Uterus (tissue), 4 donors: Measurements from ENCODE around the gene LMAN2. TPM values are rescaled to one million over a fixed set of nuclear protein-coding genes. Genes with fewer than 3 reads are reported as not detected.

Source experiments
- DNase-seq, 2 donors: peaks; one replicate each; pipeline ENCODE4 v3.0.0-alpha.2; 2019 to 2020
- H3K27ac ChIP-seq, 2 donors: fragments of 200-600 bp; sonication (generic); 1 replicate in 1 of 2; 2 replicates in 1 of 2; pipeline ENCODE4 v1.5.1; 2016 to 2018
- H3K27me3 ChIP-seq, 2 donors: fragments of 200-600 bp; sonication (generic); one replicate each; pipeline ENCODE4 v1.5.1; 2018 to 2019; ENCODE audit warnings: control low read depth in 1 of 2
- H3K36me3 ChIP-seq, 2 donors: fragments of 200-600 bp; sonication (generic); one replicate each; pipeline ENCODE4 v1.5.1; 2019; ENCODE audit warnings: control low read depth in 1 of 2
- H3K4me1 ChIP-seq, 2 donors: fragments of 200-600 bp; sonication (generic); one replicate each; pipeline ENCODE4 v1.5.1; 2018 to 2019; ENCODE audit warnings: control low read depth in 1 of 2
- H3K4me3 ChIP-seq, 2 donors: fragments of 200-600 bp; sonication (generic); 1 replicate in 1 of 2; 2 replicates in 1 of 2; pipeline ENCODE4 v1.5.1; 2018 to 2019; ENCODE audit warnings: mild to moderate bottlenecking in 1 of 2
- H3K9me3 ChIP-seq, 2 donors: fragments of 200-600 bp; sonication (generic); one replicate each; pipeline ENCODE4 v1.5.1; 2019; ENCODE audit warnings: control low read depth in 1 of 2
- CTCF ChIP-seq, 4 experiments: fragments of 200-600 bp in 2 of 4; fragments of 450-650 bp in 2 of 4; sonication (generic) in 2 of 4; IDR thresholded peaks; one replicate each; pipeline ENCODE4 v1.5.1; 2016 to 2019; ENCODE audit warnings: antibody characterized with exemption in 4 of 4, mild to moderate bottlenecking in 2 of 4, moderate library complexity in 1 of 4
- POLR2A ChIP-seq, 2 donors: fragments of 450-650 bp; IDR thresholded peaks; one replicate each; pipeline ENCODE4 v1.6.1; 2016; ENCODE audit warnings: antibody characterized with exemption in 2 of 2, mild to moderate bottlenecking in 1 of 2, moderate library complexity in 1 of 2
- intact Hi-C: fragments of 100-400 bp; cut with DNase I; formaldehyde crosslinking; loops from one replicate; pipeline ENCODE4 v1.15.1; 2023; ENCODE audit warnings: low total_unique reads
- total RNA-seq, 4 donors: library from RNA; depleted of rRNA in 3 of 4; stranded (reverse); fragments of >200 nt in 3 of 4; gene quantifications; one replicate each; pipeline versions ENCODE4 v1.1.0 to v1.2.4, GENCODE V29; 2014 to 2023
- donor health status: DM: yes; HTN: yes; CAD: no.

Gene LMAN2
- total RNA-seq, 4 donors from 2014 or later: 83.2 to 210 (median 170) TPM

- intact Hi-C loops: no loop called here
- H3K36me3 ChIP-seq: no peaks in the 10 kb centered on the region
- no peak for DNase-seq
- H3K27ac ChIP-seq: no peak overlapping the region
- H3K27me3 ChIP-seq: no peaks in the 10 kb centered on the region
- no peak for TF ChIP-seq CTCF (IDR thresholded peaks at IDR 0.05)
- TF ChIP-seq POLR2A (IDR thresholded peaks at IDR 0.05): no peak
- no peaks in the 10 kb centered on the region for H3K9me3 ChIP-seq
- no peaks in the 10 kb centered on the region for H3K4me1 ChIP-seq
- H3K4me3 ChIP-seq: no peak overlapping the region
These were observed 17.9 kb downstream of the LMAN2 start for GRCh38 chr5:177333420-177334154.

- no peak overlapping the region for H3K27ac ChIP-seq
- intact Hi-C loops: no loop called here
- no peak for DNase-seq
- H3K36me3 ChIP-seq: no peaks in the 10 kb centered on the region
- no peaks in the 10 kb centered on the region for H3K27me3 ChIP-seq
- TF ChIP-seq POLR2A (IDR thresholded peaks at IDR 0.05): no peak
- no peak for TF ChIP-seq CTCF (IDR thresholded peaks at IDR 0.05)
- no peaks in the 10 kb centered on the region for H3K9me3 ChIP-seq
- H3K4me1 ChIP-seq: no peaks in the 10 kb centered on the region
- H3K4me3 ChIP-seq: no peak overlapping the region
These were observed 18.6 kb downstream of the LMAN2 start for GRCh38 chr5:177332896-177333260.

GRCh38 chr5:177332031-177332895 lies 19.2 kb downstream of the LMAN2 start:
- intact Hi-C loops: no loop called here
- Histone ChIP-seq H3K4me3 (no peak overlapping the region), H3K9me3 (no peaks in the 10 kb centered on the region), H3K36me3 (no peaks in the 10 kb centered on the region), H3K4me1 (no peaks in the 10 kb centered on the region), H3K27me3 (no peaks in the 10 kb centered on the region), H3K27ac (no peak overlapping the region)
- DNase-seq: no peak
- TF ChIP-seq CTCF (IDR thresholded peaks at IDR 0.05): no peak
- TF ChIP-seq POLR2A (IDR thresholded peaks at IDR 0.05): no peak

GRCh38 chr5:177330991-177331842 lies 20.3 kb downstream of the LMAN2 start:
- no peaks in the 10 kb centered on the region for H3K36me3 ChIP-seq
- no peaks in the 10 kb centered on the region for H3K27me3 ChIP-seq
- H3K4me3 ChIP-seq: no peak overlapping the region
- intact Hi-C loops: no loop called here
- no peak overlapping the region for H3K27ac ChIP-seq
- no peaks in the 10 kb centered on the region for H3K9me3 ChIP-seq
- DNase-seq: no peak
- H3K4me1 ChIP-seq: no peaks in the 10 kb centered on the region
- TF ChIP-seq POLR2A (IDR thresholded peaks at IDR 0.05): no peak
- TF ChIP-seq CTCF (IDR thresholded peaks at IDR 0.05): no peak
